DND-41 (cell line): ENCODE measurements around the gene GABRA1.

Experiments used
- ATAC-seq: fragments of 200-7000 bp; cut with Tn5 transposase; 3 replicates; pipeline ENCODE4 v1.9.1; 2021; ENCODE audit warnings: low read depth; ENCODE audit not compliant: insufficient read depth
- DNase-seq: peaks from one replicate; pipeline ENCODE4 v3.0.0-alpha.2; 2020
- H2AFZ ChIP-seq: 2 replicates; pipeline ENCODE4 v1.6.0; 2012; ENCODE audit warnings: low read depth, low read length
- H3K27ac ChIP-seq: 2 replicates; pipeline ENCODE4 v1.5.1; 2012; ENCODE audit warnings: low read length, inconsistent platforms
- H3K27me3 ChIP-seq: fragments of 200-600 bp; sonication (generic); 2 replicates; pipeline ENCODE4 v1.6.0; 2012; ENCODE audit warnings: low read length, mild to moderate bottlenecking, inconsistent platforms; ENCODE audit not compliant: insufficient read depth, poor library complexity
- H3K36me3 ChIP-seq: 2 replicates; pipeline ENCODE4 v1.5.1; 2012; ENCODE audit warnings: low read length, inconsistent platforms; ENCODE audit not compliant: insufficient read depth
- H3K4me1 ChIP-seq: 2 replicates; pipeline ENCODE4 v1.5.1; 2012; ENCODE audit warnings: mild to moderate bottlenecking, low read length; ENCODE audit not compliant: insufficient read depth
- H3K4me2 ChIP-seq: 2 replicates; pipeline ENCODE4 v1.6.0; 2012; ENCODE audit warnings: mild to moderate bottlenecking, moderate library complexity, low read length, inconsistent platforms; ENCODE audit not compliant: insufficient read depth
- H3K4me3 ChIP-seq, 2 experiments: fragments of 200-600 bp in 1 of 2; shearing (Covaris generic) in 1 of 2; 2 replicates each; pipeline ENCODE4 v1.5.1; 2012 to 2016; ENCODE audit warnings: inconsistent platforms in 2 of 2, low read length in 2 of 2, mild to moderate bottlenecking in 2 of 2, low read depth in 1 of 2, moderate library complexity in 1 of 2
- H3K79me2 ChIP-seq: 2 replicates; pipeline ENCODE4 v1.6.0; 2012; ENCODE audit warnings: low read length, inconsistent platforms; ENCODE audit not compliant: insufficient read depth
- H3K9ac ChIP-seq: 2 replicates; pipeline ENCODE4 v1.6.0; 2012; ENCODE audit warnings: low read depth, mild to moderate bottlenecking, inconsistent platforms, low read length, moderate library complexity
- H3K9me3 ChIP-seq: 2 replicates; pipeline ENCODE4 v1.5.1; 2012; ENCODE audit warnings: low read length, moderate library complexity, mild to moderate bottlenecking, inconsistent platforms; ENCODE audit not compliant: insufficient read depth, severe bottlenecking
- H4K20me1 ChIP-seq: 2 replicates; pipeline ENCODE4 v1.6.0; 2012; ENCODE audit warnings: low read length; ENCODE audit not compliant: insufficient read depth
- EZH2 ChIP-seq: IDR thresholded peaks from 3 replicates; pipeline ENCODE4 v1.6.1; 2012; ENCODE audit warnings: borderline replicate concordance, low read depth, mild to moderate bottlenecking, moderate library complexity, low read length, inconsistent platforms; ENCODE audit not compliant: severe bottlenecking
- TF ChIP-seq, protein P1 (sequence below): IDR thresholded peaks from 2 replicates; pipeline ENCODE4 v1.5.1; 2012; ENCODE audit warnings: borderline replicate concordance, low read length, moderate library complexity, mild to moderate bottlenecking; ENCODE audit not compliant: poor library complexity, severe bottlenecking; ENCODE audit errors: extremely low read depth

The GABRA1 gene

DNA sequence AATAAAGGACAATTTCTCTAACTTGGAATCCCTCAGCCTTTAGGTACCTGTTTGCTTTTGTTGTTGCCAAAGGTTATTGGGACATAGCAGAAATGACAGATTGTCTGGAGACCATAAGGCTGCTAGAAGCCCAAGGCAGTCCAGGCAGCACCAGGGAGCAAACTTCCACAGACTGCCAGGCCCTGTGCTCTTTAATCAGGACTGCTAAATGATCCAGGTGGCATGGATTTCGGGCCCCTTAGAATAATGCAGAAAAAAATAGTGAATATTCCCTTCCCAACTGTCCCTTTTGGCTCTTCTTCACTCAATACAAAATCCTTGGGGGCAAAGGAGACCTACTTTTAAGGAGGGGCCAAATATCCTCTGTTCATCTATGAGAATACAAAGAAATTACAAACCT lies 73.9 kb downstream of the GABRA1 start:
- no peaks in the 10 kb centered on the region for H4K20me1 ChIP-seq
- no peak overlapping the region for H2AFZ ChIP-seq
- TF ChIP-seq, protein P1, sequence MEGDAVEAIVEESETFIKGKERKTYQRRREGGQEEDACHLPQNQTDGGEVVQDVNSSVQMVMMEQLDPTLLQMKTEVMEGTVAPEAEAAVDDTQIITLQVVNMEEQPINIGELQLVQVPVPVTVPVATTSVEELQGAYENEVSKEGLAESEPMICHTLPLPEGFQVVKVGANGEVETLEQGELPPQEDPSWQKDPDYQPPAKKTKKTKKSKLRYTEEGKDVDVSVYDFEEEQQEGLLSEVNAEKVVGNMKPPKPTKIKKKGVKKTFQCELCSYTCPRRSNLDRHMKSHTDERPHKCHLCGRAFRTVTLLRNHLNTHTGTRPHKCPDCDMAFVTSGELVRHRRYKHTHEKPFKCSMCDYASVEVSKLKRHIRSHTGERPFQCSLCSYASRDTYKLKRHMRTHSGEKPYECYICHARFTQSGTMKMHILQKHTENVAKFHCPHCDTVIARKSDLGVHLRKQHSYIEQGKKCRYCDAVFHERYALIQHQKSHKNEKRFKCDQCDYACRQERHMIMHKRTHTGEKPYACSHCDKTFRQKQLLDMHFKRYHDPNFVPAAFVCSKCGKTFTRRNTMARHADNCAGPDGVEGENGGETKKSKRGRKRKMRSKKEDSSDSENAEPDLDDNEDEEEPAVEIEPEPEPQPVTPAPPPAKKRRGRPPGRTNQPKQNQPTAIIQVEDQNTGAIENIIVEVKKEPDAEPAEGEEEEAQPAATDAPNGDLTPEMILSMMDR: no peak
- TF ChIP-seq EZH2: no peak
- H3K36me3 ChIP-seq: no peaks in the 10 kb centered on the region
- no peak overlapping the region for H3K27ac ChIP-seq
- no peak overlapping the region for H3K4me2 ChIP-seq
- H3K4me1 ChIP-seq: no peaks in the 10 kb centered on the region
- no peak for ATAC-seq
- H3K4me3 ChIP-seq: no peak overlapping the region
- H3K9me3 ChIP-seq: peaks cover 5% of the 10 kb centered on the region
- H3K79me2 ChIP-seq: no peaks in the 10 kb centered on the region
- no peaks in the 10 kb centered on the region for H3K27me3 ChIP-seq
- H3K9ac ChIP-seq: no peak overlapping the region
- DNase-seq: no peak

- Histone ChIP-seq H3K4me2 (no peak overlapping the region), H3K27me3 (no peaks in the 10 kb centered on the region), H2AFZ (no peak overlapping the region), H3K4me1 (no peaks in the 10 kb centered on the region), H3K9me3 (peaks cover 5% of the 10 kb centered on the region), H3K4me3 (no peak overlapping the region), H4K20me1 (no peaks in the 10 kb centered on the region), H3K36me3 (no peaks in the 10 kb centered on the region), H3K9ac (no peak overlapping the region), H3K79me2 (no peaks in the 10 kb centered on the region), H3K27ac (no peak overlapping the region)
- ATAC-seq (no peak), DNase-seq (no peak)
- no peak for TF ChIP-seq EZH2
- TF ChIP-seq, protein P1: no peak
Observed at GRCh38 chr5:161924270-161924669, 76.3 kb downstream of the GABRA1 start.

- Histone ChIP-seq H4K20me1 (no peaks in the 10 kb centered on the region), H3K4me3 (no peak overlapping the region), H3K9me3 (peaks cover 5% of the 10 kb centered on the region), H3K36me3 (no peaks in the 10 kb centered on the region), H3K27me3 (no peaks in the 10 kb centered on the region), H3K9ac (no peak overlapping the region), H2AFZ (no peak overlapping the region), H3K4me1 (no peaks in the 10 kb centered on the region), H3K79me2 (no peaks in the 10 kb centered on the region), H3K27ac (no peak overlapping the region), H3K4me2 (no peak overlapping the region)
- ATAC-seq: no peak
- DNase-seq: peak; percentile 4
- TF ChIP-seq EZH2: no peak
- TF ChIP-seq, protein P1: peak; percentile 19
Observed at GRCh38 chr5:161925960-161926359, 78.0 kb downstream of the GABRA1 start.

- H3K36me3 ChIP-seq: no peaks in the 10 kb centered on the region
- H4K20me1 ChIP-seq: no peaks in the 10 kb centered on the region
- H3K27ac ChIP-seq: no peak overlapping the region
- ATAC-seq: no peak
- H3K9ac ChIP-seq: no peak overlapping the region
- no peaks in the 10 kb centered on the region for H3K4me1 ChIP-seq
- no peak overlapping the region for H3K4me3 ChIP-seq
- H3K27me3 ChIP-seq: no peaks in the 10 kb centered on the region
- no peak overlapping the region for H3K4me2 ChIP-seq
- no peaks in the 10 kb centered on the region for H3K9me3 ChIP-seq
- H2AFZ ChIP-seq: no peak overlapping the region
- no peak for DNase-seq
- no peaks in the 10 kb centered on the region for H3K79me2 ChIP-seq
- TF ChIP-seq, protein P1: no peak
- no peak for TF ChIP-seq EZH2
Observed at GRCh38 chr5:161934486-161934885, 86.6 kb downstream of the GABRA1 start.
